Activated CD4-positive, alpha-beta T cell treated with anti-CD3 and anti-CD28 coated beads, Interleukin-10, Interleukin-2, amounts not matched to agents 100 ng/mL and 50 ng/mL, durations not matched to agents 16 hours and 8 hours (primary cell): ENCODE data around the gene FAM89B.

Experiments used
- DNase-seq: peaks from one replicate; pipeline ENCODE4 v3.0.0-alpha.2; 2020

Gene FAM89B

DNA sequence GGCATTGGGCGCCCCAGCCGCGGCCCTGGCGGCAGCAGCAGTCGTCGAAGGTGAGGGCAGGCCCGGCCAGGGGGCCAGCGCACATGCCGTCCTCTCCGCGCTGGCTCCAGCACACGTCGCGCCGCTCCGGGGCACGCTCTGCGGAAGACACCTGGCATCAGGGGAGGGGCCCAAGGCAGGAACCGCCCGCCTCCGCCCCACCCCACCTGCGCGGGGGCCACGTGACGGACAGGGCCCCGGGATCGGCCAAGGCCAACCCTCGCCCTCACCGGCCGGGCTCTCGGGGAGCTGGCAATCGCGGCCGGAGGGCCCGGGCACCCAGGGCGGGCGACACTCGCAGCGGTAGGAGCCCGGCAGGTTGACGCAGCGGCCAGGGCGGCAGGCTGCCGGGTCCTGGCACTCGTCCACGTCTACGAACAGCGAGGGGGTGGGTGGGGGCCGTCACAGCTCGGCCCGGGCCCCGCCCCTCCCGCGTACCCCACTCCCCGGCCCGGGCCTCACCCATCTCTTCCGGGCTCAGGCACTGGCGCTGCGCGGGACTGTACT, 32.5 kb upstream of the FAM89B start:
- no peak for DNase-seq

DNA sequence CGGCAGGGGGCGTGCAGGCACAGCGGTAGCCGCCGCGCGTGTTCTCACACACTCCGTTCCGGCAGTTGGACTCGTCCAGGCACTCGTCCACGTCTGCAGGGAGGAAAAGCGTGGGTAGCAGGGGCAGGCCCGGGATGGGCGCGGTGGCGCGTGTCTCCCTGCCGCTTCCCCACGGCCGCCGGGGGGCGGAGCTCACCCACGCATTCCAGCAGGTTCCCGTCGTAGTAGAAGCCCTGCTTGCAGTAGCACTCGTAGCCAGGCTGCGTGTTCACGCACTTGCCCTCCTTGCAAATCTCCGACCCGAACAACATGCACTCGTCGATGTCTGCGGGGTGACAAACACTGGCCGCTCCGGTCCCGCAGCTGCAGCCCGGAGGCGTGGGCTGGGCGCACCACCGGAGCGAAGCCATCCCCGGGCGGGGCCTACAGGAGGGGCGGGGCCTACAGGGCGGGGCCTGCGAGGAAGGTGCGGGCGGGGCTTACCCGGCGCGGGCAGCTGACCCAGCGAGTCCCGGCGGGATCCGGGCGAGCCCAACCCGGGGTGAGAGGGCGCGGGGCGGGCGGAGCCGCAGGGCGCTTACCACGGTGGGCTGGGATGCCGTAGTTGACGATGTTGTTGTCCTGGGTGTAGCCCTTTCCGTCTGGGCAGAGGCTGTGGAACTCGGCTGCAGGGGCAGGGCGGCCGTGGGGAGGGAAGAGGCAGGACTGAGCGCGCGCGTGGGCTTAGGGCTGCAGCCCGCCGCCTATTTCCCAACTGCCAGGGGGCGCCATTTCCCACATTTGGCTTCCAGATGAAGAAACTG, 31.8 kb upstream of the FAM89B start:
- peak; percentile 94 for DNase-seq

DNA sequence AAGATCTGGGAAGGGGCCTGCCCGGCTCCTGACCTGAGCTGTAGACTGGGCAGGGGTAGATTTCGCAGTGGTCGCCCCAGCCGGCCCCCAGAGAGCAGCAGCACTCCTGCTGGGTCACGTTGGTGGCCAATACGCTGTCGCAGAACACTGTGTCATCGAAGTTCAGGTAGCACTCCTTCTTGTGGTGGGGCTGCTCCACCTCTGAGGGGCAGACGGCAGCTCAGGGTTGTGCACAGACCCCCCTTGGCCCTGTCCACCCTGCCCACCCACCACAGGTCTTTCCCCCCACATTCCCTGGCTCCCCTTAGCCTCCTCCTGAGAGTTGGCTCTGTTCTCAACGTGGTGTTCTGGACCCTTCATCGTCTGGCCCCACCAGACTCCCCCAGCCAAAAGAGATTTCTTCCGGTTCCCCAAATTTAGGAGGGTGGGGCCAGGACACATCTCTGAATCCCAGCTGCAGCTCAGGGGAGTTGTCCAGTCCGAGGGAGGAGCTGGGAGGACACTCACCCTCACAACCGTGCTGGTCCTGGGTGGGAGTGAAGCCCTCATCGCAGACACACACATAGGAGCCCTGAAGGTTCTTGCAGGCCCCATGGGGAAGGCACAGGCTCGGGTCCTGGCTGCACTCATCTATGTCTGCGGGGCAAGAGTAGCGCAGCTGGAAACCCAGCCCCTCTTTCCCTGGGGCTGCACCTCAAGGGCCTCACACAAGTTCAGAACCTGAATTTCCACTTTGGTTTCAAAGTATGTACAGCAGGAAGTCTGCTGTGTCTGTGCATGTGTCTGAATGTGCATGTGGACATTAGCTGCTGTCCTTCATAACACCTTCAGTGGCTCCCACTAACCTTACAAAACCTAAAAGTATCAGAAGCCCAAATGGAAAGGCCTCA, 31.0 kb upstream of the FAM89B start:
- no peak for DNase-seq

DNA sequence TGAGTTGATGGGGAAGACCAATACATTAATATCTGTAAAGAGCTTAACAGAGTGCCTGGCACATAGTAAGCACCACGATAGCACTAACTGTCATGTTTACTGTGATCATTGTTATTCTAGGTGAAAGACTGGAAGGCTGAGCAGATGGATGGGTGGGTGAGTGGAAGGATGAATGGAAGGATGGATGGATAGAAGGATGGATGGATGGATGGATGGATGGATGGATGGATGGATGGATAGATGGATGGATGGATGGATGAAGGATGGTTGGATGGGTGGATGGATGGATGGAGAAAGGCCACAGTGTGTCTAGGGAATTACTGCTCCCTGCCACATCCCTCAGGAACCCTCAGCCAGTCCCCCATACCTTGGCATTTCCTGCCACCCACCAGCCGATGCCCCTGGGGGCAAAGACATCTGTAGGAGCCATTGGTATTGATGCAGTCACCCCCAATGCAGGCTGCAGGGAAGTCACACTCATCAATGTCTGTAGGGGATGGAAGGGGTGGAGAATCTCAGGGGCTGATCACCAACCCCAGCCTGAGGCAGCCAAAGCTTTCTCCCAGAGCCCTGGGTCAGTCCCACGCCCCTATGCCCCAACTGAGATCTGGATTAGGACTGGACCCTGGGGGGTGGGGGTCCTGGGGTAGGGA, 29.5 kb upstream of the FAM89B start:
- DNase-seq, result no peak

DNA sequence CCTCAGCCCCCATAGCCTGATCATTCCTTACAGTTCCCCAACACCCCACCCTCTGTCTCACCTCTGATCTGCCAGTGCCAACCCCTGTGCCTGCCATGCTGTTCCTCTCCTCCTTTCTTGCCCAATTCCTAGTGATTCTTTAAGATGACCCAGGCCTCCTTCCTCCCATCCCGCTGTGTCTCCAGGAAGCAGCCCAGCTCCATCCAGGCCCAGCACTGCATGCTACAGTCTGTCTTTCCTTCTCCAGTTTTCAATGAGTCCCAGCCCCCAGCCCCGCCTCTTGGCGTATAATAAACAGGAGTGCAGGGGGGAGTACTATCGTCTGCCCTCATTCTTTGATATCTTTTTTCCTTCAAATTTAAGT, 26.5 kb upstream of the FAM89B start:
- no peak for DNase-seq

DNA sequence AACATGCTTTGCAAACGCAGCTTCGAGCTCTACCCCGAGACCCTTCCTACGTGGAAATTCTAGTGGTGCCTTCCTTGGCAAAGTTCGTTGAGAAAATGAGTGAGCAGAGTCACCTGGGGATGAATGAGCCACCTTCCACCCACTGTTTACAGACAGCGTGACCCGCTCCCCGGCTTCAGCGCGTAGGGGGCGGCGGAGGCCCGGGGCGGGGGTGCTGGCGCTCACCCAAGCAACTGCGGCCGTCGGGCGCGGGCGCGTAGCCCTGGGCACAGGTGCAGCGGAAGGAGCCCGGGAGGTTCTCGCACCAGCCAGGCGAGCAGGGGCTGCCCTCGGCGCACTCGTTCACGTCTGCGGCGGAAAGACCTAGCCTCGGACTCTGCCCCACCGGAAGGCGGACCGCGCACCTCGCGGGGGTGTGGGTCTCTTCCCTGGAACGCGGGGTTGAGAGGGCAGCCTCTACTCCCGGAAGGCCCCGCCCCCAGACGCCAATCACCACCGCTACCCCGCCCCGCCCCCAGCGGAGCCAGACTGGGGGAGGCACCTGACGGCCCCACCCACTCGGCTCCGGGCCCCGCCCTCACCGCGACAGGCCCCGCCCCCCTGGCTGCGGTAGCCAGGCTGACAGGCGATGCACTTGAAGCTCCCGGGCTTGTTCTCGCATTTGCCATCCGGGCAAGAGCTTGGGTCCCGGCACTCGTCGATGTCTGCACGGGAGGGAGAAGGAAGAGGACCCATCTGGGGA, 25.9 kb upstream of the FAM89B start:
- peak; percentile 98 for DNase-seq

DNA sequence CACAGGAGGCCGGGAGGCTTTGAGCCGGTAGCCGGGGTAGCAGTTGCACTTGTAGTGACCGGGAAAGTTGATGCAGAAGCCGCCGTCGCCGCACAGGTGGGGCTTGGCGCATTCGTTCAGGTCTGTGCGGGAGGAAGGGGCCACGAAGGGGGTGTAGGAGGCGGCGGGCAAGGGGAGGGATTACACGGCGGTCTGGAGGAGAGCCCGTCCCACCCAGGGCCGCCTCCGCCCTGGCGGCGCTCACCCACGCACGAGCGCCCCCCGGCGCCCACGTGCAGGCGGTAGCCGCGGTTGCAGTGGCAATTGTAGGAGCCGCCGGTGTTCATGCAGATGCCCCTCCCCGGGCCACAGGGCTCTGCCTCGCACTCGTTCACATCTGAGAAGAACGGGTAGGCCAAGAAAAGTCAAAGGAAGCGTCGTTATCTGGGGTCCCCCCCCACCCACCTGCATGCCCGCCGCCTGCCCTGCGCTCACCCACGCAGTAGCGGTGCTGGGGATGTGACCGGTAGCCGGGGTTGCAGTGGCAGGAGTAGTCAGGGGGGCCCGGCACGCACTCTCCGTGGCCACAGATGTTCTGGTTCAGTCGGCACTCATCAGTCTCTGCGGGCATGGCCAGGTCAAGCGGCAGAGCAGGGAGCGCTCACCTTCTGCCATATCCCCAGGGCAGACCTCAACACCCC, 24.8 kb upstream of the FAM89B start:
- DNase-seq, result no peak

DNA sequence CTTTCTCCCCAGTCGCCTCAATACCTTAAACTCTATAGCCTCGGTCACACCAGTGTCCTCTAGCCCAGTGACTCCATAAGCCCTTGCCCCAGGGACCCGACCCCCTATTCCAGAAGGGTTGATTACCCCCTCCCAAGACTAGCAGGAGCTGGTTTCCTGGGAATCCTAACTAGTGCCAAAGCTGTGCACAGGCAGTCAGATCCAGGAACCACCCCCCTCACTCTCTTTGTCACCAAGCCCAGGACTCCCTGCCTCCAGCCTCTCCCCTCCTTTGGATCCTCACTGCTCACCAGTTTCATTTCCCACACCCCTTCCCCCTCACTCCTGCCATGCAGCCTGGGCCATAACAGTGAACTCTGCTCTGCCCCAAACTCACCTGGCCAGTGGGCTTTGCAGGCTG, 23.9 kb upstream of the FAM89B start:
- DNase-seq, result no peak

DNA sequence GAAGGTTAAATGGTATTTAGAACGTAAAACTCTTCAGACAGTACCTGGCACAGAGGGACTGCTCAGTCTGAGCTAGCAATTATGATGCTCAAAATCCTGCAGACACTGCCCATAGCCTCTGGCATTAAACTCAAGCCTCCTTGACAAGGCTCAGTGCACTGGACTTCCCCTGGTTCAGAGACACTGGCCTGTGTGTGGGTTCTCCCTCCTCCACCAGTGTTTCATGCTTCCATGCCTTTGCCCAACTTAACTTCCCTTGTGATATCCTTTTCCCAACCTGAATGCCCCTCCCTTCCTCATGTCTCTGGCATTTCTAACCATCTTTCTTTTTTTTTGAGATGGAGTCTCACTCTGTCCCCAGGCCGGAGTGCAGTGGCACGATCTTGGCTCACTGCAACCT, 23.2 kb upstream of the FAM89B start:
- DNase-seq, result no peak

DNA sequence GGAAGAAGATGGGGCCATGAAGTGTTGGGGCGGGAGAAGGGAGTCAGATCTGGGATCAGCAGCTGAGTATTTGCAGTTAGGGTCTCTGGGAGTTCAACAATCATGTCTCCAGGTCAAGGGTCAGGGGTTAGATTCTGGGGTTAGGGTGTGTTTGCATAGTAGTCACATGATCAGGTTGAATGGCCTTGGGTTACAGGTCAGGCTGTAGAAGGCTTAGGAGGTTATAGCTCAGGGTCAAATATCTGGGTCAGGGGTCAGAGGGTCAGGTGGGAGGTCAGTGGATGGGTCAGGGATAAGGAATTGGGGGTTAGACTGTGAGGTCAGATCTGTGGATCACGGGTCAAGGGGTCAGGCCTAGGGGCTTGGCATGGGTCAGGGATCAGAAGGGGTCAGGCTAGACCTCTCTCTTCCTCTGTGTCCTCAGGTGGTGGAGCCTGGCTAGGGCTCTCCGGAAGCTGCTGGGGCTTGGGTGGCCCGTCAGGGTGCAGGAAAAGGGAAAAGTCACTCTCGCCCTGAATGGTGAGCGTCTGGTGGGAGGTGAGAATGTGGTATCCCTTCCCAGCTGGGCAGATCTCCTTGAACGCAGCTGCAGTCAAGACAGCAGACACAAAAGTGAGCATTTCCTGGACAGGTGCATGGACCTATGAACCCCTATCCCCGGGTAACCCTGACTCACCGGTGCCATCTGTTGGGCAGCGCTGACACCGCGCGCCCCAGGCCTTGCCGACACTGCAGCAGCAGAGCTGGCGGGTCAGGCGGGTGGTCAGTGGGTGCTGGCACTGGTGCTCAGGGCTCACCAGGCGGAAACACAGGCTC, 20.6 kb upstream of the FAM89B start:
- peak; percentile 74 for DNase-seq

DNA sequence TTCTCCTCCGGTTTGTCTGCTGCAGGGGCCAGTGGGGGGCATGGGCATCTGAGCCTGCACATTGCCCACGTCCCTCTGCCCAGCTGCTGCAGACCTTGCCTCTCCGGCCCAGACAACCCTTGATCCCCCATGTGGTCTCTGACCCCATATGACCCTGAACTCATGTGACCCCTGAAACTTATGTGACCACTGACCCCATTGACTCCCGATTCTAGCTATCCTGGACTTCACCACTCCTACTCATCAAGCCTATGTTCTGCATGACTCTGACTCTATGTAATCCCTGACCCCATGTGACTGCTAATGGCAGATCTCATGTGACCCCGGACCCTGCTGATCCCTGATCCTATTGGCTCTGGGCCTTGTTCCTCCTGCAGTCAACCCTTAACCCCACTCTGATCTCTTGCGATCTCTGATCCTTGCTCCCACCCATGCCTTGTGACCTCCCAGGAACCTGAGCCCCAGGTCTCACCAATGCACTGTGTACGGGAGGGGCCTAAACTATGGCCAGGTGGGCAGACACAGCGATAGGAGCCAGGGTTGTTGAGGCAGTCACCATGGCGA, 19.9 kb upstream of the FAM89B start:
- DNase-seq, result no peak

DNA sequence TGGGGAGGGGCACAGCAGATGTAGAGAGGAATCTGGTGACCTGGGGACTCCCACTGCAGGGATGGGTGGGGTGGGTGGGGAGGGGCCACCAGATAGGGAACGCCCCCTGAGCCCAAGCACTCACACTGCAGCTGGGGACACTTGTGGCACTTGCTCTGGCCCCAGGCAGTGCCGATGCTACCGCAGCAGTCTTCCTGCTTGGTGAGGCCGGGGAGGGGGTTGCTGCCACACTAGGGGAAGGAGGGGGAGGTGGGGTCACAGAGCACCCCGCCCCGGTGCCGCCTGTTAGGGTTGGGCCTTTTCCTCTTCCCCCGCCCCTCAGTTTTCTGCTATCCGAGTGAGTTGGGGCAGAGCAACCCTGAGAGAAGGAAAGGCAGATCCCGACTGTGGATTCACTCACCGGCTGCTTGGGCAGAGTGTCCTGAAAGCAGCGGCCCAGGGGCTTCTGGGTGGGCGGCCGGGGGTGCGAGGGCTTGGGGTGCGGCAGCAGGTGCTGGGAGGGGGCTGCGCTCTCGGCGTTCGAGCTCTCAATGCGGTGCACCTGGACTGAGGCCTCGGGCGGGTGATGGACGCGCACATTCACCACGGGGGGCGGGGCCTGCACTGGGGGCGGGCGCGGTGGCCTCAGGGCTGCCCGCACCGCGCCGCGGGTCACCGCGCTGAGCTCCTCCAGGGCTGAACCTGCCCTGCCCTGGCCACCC, 18.9 kb upstream of the FAM89B start:
- DNase-seq, result peak; percentile 76

DNA sequence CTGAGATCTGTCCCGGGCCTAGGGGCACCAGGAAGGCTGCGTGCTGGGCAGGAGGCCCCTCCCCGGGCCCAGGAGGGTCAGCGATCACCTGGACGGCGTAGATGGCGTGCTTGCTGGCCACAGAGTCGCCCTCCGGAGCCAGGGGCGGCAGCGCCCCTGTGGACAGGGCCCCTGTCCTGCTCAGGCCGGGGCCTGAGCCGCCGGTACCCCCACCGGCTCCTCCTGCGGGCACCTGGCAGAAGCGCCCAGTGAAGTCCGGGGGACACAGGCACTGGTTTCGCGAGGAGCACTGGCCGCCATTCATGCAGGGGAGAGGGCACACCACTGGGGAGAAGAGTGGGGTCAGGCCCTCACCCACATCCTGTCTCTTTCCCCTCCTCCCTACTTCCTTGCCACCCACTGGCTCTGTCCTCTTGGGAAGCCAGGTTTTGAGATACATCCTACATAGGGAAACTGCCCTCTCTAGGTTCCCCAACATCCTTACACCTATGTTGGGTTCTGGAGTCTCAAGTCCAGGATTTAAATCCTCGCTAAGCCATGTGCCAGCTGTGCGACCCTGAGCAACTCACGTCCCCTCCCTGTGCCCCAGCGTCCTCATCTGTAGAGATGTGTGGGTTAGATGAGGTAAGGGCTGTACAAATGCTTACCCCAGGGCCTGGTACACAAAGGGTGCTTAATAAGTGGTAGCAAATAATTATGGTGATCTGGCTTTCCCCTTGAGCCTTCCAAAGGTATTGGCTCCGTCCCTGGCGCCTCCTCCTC, 18.1 kb upstream of the FAM89B start:
- no peak for DNase-seq

DNA sequence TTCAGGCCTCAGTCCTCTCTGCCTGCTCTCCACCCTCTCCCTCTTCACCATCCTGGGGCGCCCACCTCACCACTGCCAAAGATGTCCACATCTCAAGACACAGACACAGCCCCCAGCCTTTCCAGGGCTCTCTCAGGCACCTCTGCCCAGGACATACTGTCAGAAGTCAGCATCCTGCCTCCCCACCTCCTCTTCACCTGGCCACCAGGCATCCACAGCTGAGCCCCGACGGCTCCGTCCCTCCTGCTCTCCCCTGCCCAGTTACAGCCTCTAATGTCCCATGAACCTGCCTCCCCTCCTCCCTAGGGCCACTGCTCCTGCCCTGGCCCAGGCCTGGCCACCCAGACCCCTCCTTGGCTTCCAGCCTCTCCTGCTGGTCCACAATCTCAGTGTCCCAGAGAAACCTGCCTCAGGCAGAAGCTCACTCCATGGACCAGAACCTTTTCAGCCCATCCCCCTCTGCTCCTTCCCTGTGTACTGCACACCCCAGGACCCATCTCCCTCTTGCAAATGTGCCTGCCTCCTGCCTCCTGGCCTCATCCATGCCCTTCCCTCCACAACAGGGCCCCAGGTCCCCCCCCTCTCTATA, 17.4 kb upstream of the FAM89B start:
- DNase-seq, result no peak

DNA sequence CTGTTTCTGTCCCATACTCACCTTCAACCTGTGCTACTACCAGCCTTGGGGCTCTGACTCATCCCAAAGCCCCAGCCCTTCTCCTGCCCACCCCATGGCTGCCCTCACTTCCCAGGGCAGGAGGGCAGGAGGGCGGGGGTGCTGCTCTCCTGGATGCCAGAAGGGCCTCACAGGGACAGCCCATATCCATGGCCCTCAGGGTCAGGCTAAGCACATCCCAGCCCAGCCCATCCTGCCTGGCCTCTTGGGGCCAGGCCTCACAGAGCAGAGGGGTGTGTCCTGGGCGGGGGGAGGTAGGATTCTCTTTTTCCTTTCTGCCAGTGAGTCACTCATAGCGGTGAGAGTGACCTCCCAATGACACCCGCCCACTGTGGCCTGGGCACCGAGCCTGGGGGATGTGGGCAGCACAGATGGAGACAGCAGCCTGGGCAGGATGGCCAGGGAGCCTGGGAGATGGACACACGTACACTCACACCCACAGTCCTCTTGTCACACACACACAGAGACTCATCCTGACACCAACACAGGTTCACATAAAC, 16.6 kb upstream of the FAM89B start:
- DNase-seq, result no peak

DNA sequence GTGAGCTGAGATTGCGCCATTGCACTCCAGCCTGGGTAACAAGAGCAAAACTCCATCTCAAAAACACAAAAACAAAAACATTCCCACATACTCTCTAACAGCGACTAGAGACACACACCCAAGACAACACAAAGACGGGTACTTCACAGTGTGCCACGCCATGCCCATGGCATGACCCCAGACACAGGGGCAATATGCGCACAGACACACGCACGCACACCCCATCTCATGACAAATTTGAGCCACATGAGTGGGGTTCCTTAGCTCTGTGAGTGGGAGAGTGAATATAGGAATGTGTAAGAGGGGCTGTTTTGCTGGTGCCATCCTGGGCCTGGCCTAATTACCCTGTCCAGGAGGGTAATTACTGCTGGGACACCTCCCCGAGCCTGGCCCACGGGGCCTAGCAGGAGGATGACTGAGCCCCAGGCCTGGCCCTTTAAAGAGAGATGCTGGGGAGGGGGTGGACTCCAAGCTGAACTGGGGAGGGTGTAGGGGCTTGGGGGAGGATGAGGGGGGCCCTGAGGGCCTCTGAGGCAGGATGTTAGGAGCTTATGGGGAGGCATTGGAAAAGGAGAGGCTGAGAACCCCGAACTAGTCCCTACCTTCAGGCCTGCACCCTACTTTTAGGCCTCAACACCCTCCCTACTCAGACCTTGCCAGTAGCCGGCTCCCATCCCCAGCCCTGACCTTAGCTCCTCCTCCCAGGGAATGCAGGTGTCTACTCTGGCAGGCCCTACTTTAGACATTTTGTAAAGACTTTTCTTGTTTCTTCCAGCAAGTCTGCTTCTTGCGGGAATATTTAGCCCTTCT, 15.7 kb upstream of the FAM89B start:
- DNase-seq, result no peak

DNA sequence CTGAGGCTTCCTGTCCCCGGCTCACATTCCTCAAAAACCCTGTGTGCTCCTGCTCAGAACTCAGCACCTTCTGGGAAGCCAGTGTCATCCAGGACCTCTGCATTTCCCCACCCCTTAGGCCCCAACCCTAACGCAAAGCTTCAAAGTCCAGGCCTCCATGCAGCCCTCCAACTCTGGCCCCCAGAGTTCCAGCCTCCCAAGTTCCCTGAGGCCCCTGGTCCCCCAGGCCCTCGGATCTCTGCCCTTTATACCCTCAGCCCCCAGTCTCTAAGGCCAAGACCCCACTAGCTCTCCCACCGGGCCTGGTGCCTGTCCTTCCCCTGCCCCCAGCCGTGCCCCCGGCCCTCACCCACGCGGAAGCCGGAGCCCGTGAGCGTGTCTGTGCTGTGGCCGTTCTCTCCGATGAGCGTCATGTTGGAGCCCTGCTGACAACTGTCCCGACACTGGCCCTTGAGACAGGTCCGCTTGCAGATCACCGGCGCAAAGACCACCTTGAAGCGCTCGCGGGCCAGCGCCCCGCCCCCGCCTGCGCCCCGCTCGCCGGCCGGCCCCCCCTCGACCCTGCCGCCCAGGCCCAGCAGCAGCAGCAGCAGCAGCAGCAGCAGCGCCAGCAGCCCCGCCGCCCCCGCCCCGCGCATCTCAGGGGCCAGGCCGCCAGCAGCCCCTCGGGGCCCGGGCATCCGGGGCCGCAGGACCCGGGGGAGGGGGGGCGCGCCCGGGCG, 14.9 kb upstream of the FAM89B start:
- DNase-seq, result no peak
